GM12891 (cell line): ENCODE results near the gene PGS1.

Experiments
- DNase-seq: peaks from one replicate; pipeline ENCODE4 v3.0.0; 2011; ENCODE audit warnings: low spot score; ENCODE audit not compliant: insufficient read length
- FAIRE-seq: peaks from 2 replicates; lab custom pipeline; 2011; peaks lifted over from hg19 to GRCh38; lab: Jason Lieb, UNC
- PAX5 ChIP-seq: IDR thresholded peaks from 2 replicates; pipeline ENCODE4 v1.6.1; 2011; ENCODE audit warnings: low read length, moderate library complexity, mild to moderate bottlenecking; ENCODE audit not compliant: insufficient read depth, severe bottlenecking
- POLR2A ChIP-seq: IDR thresholded peaks from 2 replicates; pipeline ENCODE4 v1.6.1; 2011; ENCODE audit warnings: low read depth, low read length, control low read depth
- POLR2AphosphoS5 ChIP-seq: IDR thresholded peaks from 2 replicates; pipeline ENCODE4 v1.6.1; 2011; ENCODE audit warnings: low read depth, low read length, control low read depth
- POU2F2 ChIP-seq: IDR thresholded peaks from 2 replicates; pipeline ENCODE4 v1.6.1; 2011; ENCODE audit warnings: low read depth, mild to moderate bottlenecking, control low read depth, low read length, moderate library complexity
- SPI1 ChIP-seq: IDR thresholded peaks from 2 replicates; pipeline ENCODE4 v1.6.1; 2011; ENCODE audit warnings: low read depth, low read length, control low read depth
- TAF1 ChIP-seq: IDR thresholded peaks from 2 replicates; pipeline ENCODE4 v1.6.1; 2011; ENCODE audit warnings: low read depth, low read length, control low read depth

The PGS1 gene

GRCh38 chr17:78395155-78395554 lies 16.7 kb downstream of the PGS1 start:
- TF ChIP-seq SPI1 (no peak), TAF1 (no peak), POLR2AphosphoS5 (no peak), PAX5 (no peak), POU2F2 (no peak), POLR2A (no peak)
- no peak for FAIRE-seq
- no peak for DNase-seq

- FAIRE-seq: no peak
These were observed 18.2 kb downstream of the PGS1 start for GRCh38 chr17:78396441-78397337.

GRCh38 chr17:78397681-78398101 lies 19.2 kb downstream of the PGS1 start:
- no peak for TF ChIP-seq POU2F2
- no peak for TF ChIP-seq PAX5
- TF ChIP-seq SPI1: no peak
- TF ChIP-seq POLR2AphosphoS5: no peak
- no peak for TF ChIP-seq POLR2A
- DNase-seq (no peak), FAIRE-seq (no peak)

More at GRCh38 chr17:78396441-78397337, 18.2 kb downstream of the PGS1 start:
- TF ChIP-seq POLR2AphosphoS5 (no peak), POLR2A (no peak)
- no peak for DNase-seq

DNA sequence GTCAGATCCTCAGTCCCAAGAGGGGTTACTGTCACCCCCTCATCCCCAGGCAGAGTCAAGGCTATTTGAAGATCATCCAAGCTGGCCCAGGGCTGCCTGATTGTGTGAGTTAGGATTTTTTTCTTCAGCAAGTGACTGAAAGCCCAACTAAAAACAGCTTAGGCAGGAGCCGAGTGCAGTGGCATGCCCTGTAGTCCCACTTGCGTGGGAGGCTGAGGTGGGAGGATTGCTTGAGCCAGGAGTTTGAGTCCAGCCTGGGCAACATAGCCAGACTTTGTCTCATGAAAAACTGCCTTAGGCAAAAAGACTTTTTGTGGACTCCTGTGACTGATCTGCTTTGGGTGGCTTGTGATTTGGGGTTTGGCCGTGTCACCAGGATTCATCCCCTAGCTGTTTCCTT lies 19.9 kb downstream of the PGS1 start:
- TF ChIP-seq POLR2AphosphoS5: no peak
- no peak for TF ChIP-seq SPI1
- TF ChIP-seq TAF1: no peak
- no peak for TF ChIP-seq PAX5
- no peak for TF ChIP-seq POLR2A
- no peak for TF ChIP-seq POU2F2
- DNase-seq (no peak), FAIRE-seq (no peak)

DNA sequence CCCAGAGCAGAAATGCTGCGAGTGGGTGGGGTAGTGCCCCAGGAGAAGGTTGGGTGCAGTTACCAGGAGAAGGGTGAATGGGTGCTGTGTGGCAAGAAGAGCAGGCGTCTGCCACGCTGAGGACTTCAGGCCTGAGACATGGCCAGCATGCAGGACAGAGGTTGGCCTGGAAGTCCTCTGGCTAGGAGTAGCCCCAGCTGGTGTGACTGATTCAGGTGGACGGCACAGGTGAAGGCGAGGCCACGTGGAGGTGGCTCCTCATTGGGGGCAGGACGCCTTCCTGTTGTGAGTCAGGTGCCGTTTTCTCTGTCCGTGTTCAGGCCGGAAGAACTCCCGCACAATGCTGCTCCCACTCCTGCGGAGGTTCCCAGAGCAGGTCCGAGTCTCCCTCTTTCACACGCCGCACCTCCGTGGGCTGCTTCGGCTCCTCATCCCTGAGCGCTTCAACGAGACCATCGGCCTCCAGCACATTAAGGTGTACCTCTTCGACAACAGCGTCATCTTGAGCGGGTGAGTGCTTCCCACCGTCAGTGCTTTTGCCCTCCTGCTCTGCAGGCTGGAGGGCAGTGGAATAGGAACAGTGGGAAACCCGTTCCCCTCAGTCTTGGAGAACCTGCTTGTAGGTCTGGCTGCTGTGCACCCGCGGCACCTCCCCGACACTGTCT lies 20.7 kb downstream of the PGS1 start:
- FAIRE-seq (no peak), DNase-seq (no peak)
- TF ChIP-seq TAF1 (no peak), POU2F2 (no peak)

GRCh38 chr17:78399693-78400144 lies 21.3 kb downstream of the PGS1 start:
- DNase-seq (no peak), FAIRE-seq (no peak)
- TF ChIP-seq POU2F2: no peak
- TF ChIP-seq POLR2AphosphoS5: no peak
- TF ChIP-seq SPI1: no peak
- TF ChIP-seq TAF1: no peak
- TF ChIP-seq PAX5: no peak
- TF ChIP-seq POLR2A: no peak

DNA sequence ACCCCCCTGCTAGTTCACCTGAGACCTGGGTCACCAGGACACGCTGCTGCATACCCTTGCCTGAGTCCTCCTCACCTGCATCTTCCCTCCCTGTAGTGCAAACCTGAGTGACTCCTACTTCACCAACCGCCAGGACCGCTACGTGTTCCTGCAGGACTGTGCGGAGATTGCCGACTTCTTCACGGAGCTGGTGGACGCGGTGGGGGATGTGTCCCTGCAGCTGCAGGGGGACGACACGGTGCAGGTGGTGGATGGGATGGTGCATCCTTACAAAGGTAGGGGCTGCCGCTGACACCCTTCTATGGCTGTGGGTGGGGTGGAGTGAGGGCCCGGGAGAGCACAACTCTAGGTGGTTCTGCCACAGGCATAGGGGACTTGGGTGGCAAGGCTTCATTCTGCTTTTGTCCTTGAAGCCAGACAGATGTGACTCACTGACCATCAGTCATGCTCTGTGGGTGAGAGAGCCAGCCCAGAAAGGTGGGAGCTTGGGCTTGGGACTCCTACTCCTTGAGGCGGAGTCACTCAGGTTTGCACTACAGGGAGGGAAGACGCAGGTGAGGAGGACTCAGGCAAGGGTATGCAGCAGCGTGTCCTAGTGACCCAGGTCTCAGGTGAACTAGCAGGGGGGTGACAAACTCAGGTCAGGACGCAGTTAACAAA lies 22.3 kb downstream of the PGS1 start:
- TF ChIP-seq PAX5 (no peak), POLR2A (no peak)
- DNase-seq: no peak
- FAIRE-seq: no peak

- TF ChIP-seq TAF1: no peak
- TF ChIP-seq POLR2AphosphoS5: no peak
- no peak for TF ChIP-seq SPI1
- TF ChIP-seq POU2F2: no peak
- TF ChIP-seq PAX5: no peak
- TF ChIP-seq POLR2A: no peak
- FAIRE-seq (no peak), DNase-seq (no peak)
These were observed 22.8 kb downstream of the PGS1 start for GRCh38 chr17:78401246-78401645.

GRCh38 chr17:78401891-78402290 lies 23.4 kb downstream of the PGS1 start:
- FAIRE-seq: no peak
- DNase-seq: no peak

DNA sequence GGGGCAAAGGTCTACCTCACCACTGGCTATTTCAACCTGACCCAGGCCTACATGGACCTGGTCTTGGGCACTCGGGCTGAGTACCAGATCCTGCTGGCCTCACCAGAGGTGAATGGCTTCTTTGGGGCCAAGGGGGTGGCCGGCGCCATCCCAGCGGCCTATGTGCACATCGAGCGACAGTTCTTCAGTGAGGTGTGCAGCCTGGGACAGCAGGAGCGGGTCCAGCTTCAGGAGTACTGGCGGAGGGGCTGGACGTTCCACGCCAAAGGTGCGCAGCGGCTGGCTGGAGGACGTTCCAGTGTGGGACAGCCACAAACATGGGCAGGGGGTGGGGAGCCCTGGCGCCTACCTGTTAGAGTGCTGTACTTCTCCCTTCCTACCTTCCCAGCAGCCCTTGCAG lies 25.4 kb downstream of the PGS1 start:
- no peak for DNase-seq
- TF ChIP-seq POU2F2: no peak
- no peak for TF ChIP-seq SPI1
- TF ChIP-seq PAX5: no peak
- TF ChIP-seq POLR2AphosphoS5: no peak
- TF ChIP-seq TAF1: no peak
- FAIRE-seq: no peak

More at GRCh38 chr17:78401891-78402290, 23.4 kb downstream of the PGS1 start:
- TF ChIP-seq TAF1 (no peak), POLR2A (no peak), SPI1 (no peak), POLR2AphosphoS5 (no peak), POU2F2 (no peak), PAX5 (no peak)
